Occipital lobe (tissue), 2 donors: ENCODE data around the gene SNRPD3. TPM values are rescaled to one million over a fixed set of nuclear protein-coding genes. Genes with fewer than 3 reads are reported as not detected.
A peak's percentile ranks its signal among the peaks of the same experiment; 100 is the strongest.
"Not testable (repeated sequence)": the region's sequence is repeated elsewhere in the genome, so short reads cannot be mapped to it uniquely, and the experiment has no call there.

Experiments
- DNase-seq: peaks from one replicate; lab custom pipeline; 2025; lab: John Stamatoyannopoulos, UW
- total RNA-seq: library from RNA; depleted of rRNA; stranded (reverse); fragments of >200 nt; gene quantifications from one replicate; pipeline ENCODE4 v1.2.3, GENCODE V29; 2014

SNRPD3 gene
- total RNA-seq, result 124 TPM

- peak; percentile 99 for DNase-seq
Observed at GRCh38 chr22:24555165-24556039, at the start of gene SNRPD3. TSS of gene SNRPD3 (plus strand) at chr22:24555999. CDS start at chr22:24557675, 1,676 bp downstream.

- no peak for DNase-seq
Observed at GRCh38 chr22:24506802-24507438, 48.9 kb upstream of the SNRPD3 start.

- no peak for DNase-seq
Observed at GRCh38 chr22:24507716-24508115, 48.1 kb upstream of the SNRPD3 start.

DNA sequence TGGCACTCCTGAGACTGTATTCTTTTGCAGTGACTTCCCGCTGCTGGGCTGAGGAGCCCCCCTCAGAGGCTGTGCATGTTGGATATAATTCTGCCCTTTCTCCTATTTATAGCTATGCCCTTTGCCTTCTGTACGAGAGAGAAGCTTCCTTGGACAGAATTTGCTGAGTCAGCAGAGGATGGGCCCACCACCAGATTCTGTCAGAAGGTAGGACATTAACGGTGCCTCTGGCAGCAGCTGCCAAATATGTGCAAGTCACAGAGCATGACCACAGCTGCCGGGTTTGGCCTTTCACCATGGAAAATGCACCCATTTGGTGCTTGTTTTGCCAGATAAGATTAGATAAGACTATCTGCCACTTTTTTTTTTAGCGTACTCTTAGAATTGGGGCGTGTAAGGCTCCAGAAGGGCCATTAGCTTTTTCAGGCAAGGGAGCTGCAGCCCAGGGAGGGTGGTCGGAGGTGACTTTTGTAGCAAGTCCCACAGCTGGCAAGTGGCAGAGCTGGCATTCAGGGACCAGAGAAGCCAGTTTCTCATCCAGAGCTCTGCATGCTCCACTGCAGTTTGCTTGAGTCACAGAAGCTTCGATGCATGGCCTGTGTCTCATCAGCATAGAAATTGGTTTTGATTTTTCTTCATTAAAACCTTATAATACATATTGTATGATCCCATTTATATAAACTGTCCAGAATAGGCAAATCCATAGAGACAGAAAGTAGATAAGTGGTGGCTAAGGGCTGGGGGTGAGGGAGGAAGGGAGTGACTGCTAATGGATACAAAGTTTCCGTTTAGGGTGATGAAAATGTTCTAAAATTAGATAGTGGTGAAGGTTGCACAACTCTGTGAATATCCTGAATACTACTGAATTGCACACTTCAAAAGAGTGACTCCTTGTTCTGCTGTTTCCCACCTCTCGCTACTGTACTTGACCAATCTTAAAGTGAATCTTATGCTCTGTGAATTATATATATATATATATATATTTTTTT lies 44.9 kb upstream of the SNRPD3 start:
- no peak for DNase-seq

GRCh38 chr22:24512043-24512442 lies 43.8 kb upstream of the SNRPD3 start:
- DNase-seq, result no peak

DNA sequence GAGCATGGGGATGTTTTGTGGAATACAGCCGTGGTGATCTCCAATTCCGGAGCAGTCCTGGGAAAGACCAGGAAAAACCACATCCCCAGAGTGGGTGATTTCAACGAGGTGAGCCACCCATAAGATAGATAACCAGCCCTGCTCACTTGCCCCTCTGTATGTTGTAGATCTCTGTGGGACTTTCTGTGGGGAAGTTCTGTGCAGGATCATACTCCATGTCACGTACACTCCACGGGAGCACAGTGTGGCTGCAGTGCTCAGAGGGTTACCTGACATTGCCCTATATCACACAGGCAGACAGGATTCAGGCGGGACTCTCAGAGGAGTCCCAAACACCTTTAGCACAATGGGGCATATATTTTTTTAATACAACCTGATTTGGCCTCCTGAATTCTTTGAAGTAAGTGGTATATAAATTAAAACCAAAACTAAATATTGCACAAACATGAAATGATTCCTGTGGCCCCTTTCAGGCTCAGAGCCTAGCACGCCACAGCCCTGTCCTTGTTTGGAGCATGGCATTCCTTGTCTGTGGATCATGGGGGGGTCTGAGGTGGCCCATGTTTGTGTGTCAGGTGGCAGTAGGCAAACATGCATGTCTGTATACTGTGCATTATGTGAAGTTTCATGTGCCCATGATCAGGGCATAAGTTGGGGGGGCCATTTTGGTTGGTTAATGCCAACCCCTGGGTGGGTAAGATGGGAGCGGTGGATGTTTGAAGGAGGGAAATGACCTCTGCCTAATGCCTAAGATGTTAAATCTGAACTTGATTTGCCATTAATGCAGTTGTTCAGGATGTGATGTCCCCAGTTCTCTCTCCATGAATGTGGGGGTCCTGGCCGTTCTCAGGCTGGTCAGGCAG lies 42.2 kb upstream of the SNRPD3 start:
- no peak for DNase-seq

- DNase-seq, result no peak
Observed at GRCh38 chr22:24514241-24515026, 41.4 kb upstream of the SNRPD3 start.

DNA sequence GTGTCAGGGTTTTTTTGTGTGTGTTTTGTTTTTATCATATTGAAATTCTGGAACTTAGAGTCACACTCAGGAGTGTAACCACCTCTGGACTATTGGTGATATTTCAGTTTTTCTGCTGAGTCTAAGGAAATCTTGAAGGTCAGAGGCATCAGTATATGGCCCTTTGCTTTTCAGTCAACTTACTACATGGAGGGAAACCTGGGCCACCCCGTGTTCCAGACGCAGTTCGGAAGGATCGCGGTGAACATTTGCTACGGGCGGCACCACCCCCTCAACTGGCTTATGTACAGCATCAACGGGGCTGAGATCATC lies 40.8 kb upstream of the SNRPD3 start:
- DNase-seq, result no peak

DNA sequence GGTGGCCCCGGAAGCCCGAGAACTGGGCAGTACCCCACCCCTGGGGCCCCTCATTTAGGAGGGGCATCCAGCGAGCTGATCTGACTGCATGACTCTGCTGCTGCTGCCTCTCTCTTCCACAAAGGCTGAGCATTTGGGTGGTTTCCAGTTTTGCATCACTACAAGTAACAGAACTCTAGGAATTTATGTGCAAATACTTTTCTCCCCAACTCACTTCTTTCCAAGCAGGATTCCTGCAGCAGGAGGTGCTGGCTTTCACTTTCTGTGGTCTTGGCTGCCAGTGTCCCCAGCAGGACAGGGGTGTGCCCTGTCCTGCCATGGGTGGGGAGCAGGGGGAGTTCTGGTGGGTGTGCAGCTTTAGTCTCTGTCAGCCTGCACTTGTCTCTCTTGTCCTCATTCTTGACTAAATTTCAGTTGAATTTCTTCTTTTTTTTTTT lies 39.5 kb upstream of the SNRPD3 start:
- no peak for DNase-seq

DNA sequence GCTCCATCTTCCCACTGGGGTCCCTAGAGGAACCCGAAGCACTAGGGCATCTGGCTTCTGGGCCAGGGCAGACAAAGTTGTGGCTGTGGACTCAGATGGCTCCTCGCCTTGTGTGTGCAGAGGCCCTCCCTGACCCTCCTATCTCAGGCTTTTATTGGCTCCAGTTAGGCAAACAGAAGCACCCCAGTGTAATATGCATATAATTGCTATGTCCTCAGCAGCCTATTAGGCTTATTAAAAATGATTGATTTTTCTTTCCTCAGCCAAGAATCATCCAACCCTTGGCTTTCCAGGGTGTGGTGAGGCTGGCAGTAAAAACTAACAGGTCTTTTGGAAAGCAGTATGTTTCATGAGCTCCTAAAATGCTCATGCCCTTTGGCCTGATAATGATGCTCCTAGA lies 38.4 kb upstream of the SNRPD3 start:
- DNase-seq, result no peak

DNA sequence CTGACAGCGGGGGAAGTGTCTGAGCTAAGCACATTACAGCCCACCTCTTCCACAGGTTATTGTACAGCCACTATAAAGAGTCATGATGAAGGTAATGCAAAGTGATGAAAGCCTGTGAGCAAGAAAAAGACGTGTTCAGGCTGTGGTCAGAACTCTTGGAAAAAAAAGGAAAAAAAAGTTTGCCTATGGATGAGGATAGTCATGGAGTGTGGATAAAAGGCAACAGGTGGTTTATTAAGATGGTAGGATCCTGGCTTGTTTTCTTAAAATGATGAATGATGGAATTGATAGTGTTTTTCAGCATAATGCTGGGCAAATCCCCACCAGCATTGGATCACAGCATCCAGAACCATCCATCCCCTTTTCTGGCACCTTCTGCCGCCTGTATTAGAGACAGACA lies 37.6 kb upstream of the SNRPD3 start:
- no peak for DNase-seq

- no peak for DNase-seq
Observed at GRCh38 chr22:24518771-24519485, 36.9 kb upstream of the SNRPD3 start.

DNA sequence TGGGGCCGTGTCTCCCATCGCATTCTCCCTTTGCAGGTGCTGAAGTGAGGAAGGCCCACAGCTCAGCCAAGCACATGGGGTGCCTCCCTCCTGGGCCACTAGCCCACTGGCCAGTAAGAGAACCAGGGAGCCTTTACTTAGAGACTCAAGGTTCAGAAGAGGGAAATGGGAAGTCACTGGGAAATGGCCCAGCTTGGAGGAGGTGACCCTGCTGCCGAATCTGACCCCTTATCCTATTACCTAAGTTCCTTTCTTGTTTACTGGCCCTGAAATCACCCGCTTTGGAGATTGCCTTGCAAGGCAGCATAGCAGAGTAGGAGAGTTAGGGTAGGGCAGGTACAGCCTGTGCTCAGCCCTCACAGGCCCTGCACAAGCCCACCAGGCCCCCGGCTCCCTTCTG lies 36.3 kb upstream of the SNRPD3 start:
- DNase-seq, result no peak

- no peak for DNase-seq
Observed at GRCh38 chr22:24521791-24522245, 34.0 kb upstream of the SNRPD3 start.

GRCh38 chr22:24523873-24524272 lies 31.9 kb upstream of the SNRPD3 start:
- DNase-seq, result no peak

- DNase-seq, result no peak
Observed at GRCh38 chr22:24525416-24526037, 30.3 kb upstream of the SNRPD3 start.

DNA sequence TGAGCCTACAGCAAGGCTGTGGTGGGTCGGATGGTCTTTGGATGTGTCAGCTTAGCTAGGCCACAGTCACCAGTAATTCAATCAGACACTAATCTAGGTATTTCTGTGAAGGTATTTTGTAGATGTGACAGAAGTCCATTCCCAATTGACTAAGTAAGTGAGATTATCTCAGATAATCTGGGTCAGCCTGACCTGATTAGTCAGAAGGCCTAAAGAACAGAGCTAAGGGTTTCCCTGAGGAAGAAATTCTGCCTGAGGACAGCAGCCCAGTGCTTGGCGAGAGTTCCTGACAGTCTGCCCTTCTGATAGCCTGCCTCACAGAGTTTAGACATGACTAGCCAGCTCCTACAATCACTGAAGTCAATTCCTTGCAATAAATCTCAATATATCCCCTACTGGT lies 29.6 kb upstream of the SNRPD3 start:
- DNase-seq, result no peak

- no peak for DNase-seq
Observed at GRCh38 chr22:24529898-24530297, 25.9 kb upstream of the SNRPD3 start.

DNA sequence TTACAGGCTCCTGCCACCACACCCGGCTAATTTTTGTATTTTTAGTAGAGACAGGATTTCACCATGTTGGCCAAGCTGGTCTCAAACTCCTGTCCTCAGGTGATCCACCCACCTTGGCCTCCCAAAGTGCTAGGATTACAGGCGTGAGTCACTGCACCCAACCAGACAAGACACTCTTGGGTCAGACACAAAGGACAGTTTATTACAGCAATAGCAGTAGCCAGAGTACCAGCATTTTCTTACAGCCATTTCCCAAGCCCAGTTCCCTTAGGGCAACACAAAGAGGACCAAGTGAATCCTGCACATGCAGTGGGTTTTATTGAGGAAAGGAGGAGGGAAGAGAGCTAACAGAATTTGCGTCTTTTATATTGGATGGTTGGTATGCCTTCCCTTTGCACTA lies 24.8 kb upstream of the SNRPD3 start:
- DNase-seq, result not testable (repeated sequence)
